HG03565 (cell line): Measurements from ENCODE around the gene CRB1.
"Not testable (repeated sequence)": the region's sequence is repeated elsewhere in the genome, so short reads cannot be mapped to it uniquely, and the experiment has no call there.

ENCODE experiments used
- ATAC-seq: cut with Tn5 transposase; IDR thresholded peaks from one replicate; pipeline ENCODE4 v1.9.1; 2021; ENCODE audit warnings: mild to moderate bottlenecking, moderate library complexity; ENCODE audit not compliant: unreplicated experiment

Gene CRB1

DNA sequence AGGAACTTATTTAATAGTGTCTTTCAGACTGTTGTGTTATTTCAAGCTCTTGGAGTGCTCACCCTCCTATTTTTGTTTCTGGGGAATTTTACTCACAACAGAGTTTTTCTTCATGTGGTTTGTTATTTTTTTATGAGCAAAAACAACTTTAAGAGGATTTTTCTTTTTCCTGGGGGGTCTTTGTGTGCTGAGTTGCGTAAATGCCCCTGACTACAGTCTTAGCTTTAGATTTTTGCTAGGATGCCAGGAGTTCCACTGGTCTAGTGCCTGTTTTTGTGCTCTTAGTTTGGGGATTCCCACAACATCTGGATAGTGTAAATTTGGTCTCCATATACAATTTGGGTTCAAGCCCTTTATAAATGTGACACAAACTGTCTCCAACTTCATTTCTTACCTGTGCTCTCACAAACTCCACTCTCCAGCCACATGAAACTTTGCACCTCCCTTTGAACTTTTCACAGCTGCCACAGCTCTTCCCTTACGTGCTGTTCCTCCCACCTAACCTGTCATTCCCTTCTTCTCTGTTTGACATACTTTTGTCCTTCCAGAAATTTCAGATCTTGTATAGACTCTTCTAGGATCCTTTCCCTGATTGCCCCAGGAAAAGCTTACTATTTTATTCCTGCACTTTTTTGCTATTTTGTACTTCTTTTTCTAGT is 180.2 kb downstream of the CRB1 start:
- no peak for ATAC-seq

DNA sequence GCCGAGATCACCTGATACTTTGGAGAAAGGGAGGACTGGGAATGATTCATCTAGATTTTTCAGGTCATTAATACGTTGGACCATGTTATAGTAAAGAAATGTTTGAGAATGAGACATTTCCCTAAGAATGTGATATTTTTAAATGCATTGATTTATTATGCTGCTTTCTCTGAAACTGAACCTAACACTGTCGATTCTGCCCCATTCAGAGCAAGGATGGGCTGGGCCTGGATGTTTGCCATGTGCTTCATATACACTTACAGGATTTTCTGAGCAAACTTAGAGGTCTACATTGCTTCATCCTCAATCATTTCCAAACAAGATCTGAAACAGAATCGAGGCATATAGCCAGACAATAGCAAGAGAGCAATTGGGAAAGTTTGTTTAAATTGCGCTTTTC is 183.3 kb downstream of the CRB1 start:
- ATAC-seq: no peak

DNA sequence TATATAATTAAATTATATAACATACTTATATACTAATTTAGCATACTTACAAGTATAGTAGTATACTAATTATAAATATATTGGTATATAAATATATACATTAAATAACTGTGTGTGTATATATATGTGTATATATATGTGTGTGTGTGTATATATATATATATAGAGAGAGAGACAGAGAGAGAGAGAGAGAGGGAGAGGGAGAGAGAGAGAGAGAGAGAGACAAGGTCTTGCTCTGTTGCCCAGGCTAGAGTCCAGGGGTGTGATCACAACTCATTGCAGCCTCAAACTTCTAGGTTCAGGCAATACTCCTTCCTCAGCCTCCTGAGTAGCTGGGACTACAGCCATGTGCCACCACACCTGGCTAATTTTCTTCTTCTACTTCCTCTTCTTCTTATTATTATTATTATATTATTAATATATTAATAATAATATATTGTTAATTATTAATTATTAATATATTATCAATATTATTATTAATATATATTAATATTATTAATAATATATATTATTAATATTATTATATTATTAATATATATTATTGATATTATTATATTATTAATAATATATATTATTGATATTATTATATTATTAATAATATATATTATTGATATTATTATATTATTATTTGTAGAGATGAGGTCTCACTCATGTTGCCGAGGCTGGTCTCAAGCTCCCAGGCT is 185.5 kb downstream of the CRB1 start:
- ATAC-seq: no peak

DNA sequence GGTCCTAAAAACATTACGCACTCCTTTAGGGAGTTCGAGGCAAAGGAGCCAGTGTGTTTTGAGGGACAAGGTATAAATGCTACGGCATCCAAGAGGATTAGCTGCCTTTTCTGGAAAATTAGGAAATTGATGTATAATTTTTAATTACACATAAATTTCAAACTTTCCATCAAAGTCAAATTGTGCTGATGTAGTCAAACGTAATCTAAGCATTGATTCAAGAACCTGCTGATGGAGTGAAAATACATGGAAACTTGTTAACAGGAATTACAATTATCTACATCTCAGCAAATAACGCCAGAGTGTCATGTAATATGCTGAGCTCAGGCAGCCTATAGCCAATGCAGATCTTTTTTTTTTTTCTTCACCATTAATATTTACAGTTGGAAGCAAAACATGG is 194.5 kb downstream of the CRB1 start:
- ATAC-seq: no peak

- ATAC-seq: no peak
These were observed 195.1 kb downstream of the CRB1 start for GRCh38 chr1:197463142-197463541.

DNA sequence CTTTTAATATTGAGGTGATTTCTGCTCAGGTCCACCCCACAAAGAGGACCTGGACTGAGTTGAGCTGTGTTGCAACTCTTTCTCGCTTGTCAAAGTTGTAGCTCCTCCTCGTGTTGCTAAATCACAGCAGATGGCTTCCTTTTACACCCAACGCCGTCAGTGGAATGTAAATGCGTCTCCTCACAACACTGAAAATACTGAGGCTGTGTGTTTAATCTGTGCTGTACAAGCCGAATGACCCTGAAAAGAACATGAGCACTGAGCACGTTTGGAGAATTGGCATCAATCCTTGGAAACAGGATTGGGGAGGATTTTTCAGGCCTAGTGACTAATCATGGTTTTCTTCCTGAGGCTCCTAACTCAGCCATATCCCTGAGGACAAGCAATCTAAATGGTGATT is 196.0 kb downstream of the CRB1 start:
- no peak for ATAC-seq

DNA sequence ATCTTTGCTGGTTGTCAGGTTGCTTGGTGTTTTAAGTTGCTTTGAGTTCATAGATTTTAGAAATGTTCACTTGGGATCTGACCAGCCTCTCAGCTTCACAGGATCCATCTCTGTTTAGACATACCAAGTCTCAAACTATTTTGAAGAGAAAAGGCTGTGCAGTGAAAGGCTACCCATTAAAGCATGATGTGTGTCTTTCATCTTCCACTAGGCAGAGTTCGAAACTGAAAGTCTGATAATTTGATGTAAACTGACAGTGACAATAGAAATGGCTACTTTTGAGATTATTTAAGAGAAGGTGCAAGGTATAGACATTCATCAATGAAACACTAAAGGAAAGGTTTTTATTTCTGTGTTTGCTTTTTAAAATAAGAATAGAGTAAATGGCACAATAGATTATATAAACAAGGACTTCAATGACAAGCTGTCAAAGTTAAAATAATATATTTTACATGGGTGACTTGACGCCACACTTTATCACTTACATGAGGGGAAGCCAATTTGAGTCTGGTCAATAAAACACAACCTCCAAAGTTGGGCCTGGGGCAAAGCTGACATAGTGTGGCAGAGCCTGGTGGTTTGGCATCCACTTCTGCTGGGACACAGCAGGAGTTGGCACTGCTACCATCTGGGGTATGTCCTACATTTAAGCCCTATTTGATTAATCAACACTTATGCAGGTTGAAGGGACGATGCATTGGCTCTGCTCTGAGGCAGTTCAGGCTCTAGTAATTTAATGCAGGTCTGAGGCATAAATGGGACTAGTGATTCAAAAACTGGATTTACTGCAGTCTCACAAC is 197.7 kb downstream of the CRB1 start:
- no peak for ATAC-seq

DNA sequence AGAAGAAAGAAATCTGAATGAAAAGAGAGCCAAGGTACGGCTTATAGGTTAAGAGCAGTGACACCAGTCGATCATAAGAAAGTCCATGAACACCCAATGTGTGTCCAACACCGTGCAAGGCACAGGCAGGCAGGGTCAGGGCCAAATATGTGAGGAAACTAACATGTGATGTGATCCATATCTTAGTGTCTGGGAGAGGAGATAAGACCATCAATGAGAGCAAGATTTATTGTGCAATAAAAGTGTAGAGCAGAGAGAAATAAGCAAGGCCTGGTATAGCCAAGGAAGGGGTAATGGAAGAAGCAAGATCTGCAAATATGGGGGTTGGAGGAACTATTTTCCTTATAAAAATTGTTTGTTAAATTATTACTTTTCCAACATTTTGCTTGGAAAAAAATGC is 198.8 kb downstream of the CRB1 start:
- no peak for ATAC-seq

DNA sequence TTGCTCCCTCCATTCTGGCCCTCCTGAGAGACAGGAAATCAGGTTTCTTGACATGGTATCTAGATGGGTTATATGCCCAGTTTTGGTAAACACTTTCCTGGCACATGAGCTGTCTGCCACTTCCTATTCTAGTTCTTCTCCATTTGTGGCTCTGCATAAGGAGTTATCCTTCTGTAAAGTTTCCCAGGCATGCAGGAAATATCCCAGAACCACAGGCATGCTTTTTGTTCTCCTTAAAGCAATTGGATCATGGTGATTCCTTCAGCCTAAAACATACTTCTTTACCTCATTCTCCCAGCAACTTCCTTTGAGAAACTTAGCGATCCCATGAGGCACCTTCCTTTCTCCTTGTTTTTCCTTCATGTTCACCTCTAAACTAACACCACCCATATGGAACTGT is 199.8 kb downstream of the CRB1 start:
- ATAC-seq: no peak

- ATAC-seq: no peak
These were observed 200.6 kb downstream of the CRB1 start for GRCh38 chr1:197468543-197469175.

DNA sequence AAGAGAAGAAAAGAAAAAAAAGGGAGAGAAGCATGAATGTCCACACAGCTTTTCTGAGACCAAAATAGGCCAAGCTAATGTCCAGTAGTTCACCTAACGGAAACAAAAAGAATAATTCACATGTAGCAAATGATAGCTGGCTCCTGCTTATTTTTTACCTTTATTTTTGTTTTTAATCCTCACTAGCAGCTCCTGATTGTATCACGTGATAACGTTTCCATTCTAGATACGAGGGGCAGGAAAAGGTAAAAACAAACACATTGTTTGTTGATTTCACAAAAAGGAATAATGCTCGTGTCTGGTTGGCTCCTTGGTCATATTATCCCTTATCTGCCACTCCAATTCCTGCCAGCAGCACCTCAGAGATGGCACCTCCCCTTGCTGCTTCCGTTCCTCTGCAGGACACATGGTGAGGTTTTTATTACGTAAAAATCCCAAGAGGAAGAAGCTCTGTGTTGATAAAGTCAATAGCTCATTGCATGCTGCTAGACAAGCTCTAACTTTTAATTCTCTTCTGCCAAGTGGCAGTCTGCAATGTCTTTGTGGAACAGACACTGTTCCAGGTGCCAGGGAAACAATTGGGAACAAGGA is 201.7 kb downstream of the CRB1 start:
- ATAC-seq: no peak

DNA sequence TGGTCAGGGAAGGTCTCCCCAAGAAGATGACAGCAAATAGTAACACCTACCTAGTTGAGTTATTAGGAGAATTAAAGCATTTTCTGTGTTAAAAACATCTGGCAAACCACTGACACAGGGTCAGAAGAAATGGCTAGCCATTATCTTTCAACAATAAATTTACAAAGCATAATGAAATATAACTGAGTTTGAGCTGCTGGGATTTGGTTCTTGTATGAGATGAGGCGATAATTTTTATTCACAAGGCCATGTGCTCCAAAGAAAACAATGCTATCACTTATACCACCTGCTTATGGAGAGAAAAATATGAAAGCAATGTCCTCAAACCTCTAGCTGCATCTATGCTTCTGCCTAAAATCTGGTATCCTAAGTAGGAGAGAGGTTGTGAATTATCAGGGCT is 202.3 kb downstream of the CRB1 start:
- ATAC-seq: no peak

- ATAC-seq: no peak
These were observed 203.4 kb downstream of the CRB1 start for GRCh38 chr1:197471248-197471985.

- no peak for ATAC-seq
These were observed 204.1 kb downstream of the CRB1 start for GRCh38 chr1:197472141-197472540.

- ATAC-seq: no peak
These were observed 212.4 kb downstream of the CRB1 start for GRCh38 chr1:197480446-197480845.

GRCh38 chr1:197481101-197481500 is 213.0 kb downstream of the CRB1 start:
- ATAC-seq: no peak

DNA sequence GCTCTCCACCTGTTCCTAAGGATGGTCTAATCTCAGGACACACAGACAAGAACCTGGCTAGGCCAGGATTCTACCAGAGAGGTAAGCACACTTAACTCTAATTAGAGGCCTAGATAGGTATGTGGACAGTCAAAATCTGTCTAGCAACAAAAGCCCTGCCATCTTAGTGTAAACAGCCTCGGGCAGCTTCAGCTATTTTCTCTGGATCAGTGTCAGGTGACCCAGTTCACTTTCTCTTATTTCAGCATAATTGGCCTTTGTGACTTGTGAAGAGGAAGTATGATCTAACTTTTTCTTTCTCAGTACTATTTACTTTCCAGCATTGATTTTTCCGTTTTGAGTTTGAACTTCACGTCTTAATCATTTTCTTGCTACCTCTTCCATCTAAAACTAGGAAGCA is 217.7 kb downstream of the CRB1 start:
- ATAC-seq: no peak

DNA sequence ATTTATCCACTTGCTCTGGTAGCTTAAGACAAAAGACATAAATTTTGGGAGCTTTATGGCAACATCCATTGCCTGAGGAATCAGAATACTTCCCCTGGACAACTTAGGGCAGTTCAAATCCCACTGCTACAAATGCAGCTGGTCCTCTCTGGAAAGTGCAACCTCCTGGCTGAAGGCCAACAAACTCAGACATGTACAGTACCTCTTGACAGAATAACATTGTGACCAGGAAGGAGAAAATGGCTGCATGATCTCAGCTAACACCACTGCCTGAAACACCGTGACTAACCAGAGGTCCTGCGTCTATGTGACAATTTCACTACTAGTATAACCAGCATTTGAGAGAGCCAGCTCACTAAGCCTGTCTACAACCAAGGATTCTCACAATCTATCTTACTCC is 218.9 kb downstream of the CRB1 start:
- ATAC-seq: no peak

DNA sequence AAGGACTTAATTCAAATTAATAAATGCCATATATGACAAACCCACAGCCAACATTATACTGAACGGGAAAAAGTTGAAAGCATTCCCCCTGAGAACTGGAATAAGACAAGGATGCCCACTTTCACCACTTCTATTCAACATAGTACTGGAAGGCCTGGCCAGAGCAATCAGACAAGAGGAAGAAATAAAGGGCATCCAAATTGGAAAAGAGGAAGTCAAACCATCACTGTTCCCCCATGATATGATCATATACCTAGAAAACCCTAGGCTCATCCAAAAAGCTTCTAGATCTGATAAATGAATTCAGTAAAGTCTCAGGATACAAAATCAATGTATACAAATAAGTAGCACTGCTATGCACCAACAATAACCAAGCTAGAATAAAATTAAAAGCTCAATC is 223.5 kb downstream of the CRB1 start:
- ATAC-seq: not testable (repeated sequence)

DNA sequence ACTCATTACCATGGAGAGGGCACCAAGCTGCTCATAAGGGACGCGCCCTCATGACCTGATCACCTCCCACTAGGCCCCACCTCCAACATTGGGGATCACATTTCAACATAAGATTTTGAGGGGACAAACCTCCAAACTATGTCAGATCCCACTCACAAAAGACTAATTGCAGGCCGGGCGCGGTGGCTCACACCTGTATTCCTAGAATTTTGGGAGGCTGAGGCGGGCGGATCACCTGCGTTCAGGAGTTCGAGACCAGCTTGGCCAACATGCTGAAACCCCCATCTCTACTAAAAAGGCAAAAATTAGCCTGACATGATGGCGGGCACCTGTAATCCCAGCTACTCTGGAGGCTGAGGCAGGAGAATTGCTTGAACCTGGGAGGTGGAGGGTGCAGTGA is 228.7 kb downstream of the CRB1 start:
- no peak for ATAC-seq
